ENCODE results near the gene PRKCE. TPM values are rescaled to one million over a fixed set of nuclear protein-coding genes. Genes with fewer than 3 reads are reported as not detected.

Gene PRKCE
- total and polyA plus RNA-seq, 7 donors = 3.0 to 22.8 (median 16.1) TPM

- H3K4me1 ChIP-seq = no peaks in the 10 kb centered on the region
- no peak overlapping the region for H3K27ac ChIP-seq
- no peaks in the 10 kb centered on the region for H3K36me3 ChIP-seq (ENCODE audit: insufficient read depth in 1 of 2, low read depth in 1 of 2)
- no peak for ATAC-seq
- no peak for TF ChIP-seq CTCF (IDR thresholded peaks at IDR 0.05)
- no peak for DNase-seq
- H3K27me3 ChIP-seq (ENCODE audit: insufficient read depth in 3 of 3, low read length in 2 of 3) = no peaks in the 10 kb centered on the region
- intact Hi-C loops (cut with DNase I) = no loop called here
- no peak overlapping the region for H3K4me3 ChIP-seq
- no peaks in the 10 kb centered on the region for H3K9me3 ChIP-seq
- 70 to 82% (median 77%) methylated on average over 4 of the region's 4 CpGs for WGBS, 3 donors
Observed at GRCh38 chr2:46193356-46193755, 541.9 kb downstream of the PRKCE start.

- DNase-seq = no peak
- H3K36me3 ChIP-seq (ENCODE audit: insufficient read depth in 1 of 2, low read depth in 1 of 2) = no peaks in the 10 kb centered on the region
- 87 to 90% (median 89%) methylated on average over 3 of the region's 3 CpGs for WGBS, 3 donors
- no peak for TF ChIP-seq CTCF (IDR thresholded peaks at IDR 0.05)
- no peaks in the 10 kb centered on the region for H3K9me3 ChIP-seq
- intact Hi-C loops (cut with DNase I) = no loop called here
- no peak for ATAC-seq
- H3K27me3 ChIP-seq (ENCODE audit: insufficient read depth in 3 of 3, low read length in 2 of 3) = no peaks in the 10 kb centered on the region
- H3K4me3 ChIP-seq = no peak overlapping the region
- H3K4me1 ChIP-seq = no peaks in the 10 kb centered on the region
- H3K27ac ChIP-seq = no peak overlapping the region
Observed at GRCh38 chr2:46193855-46194254, 542.4 kb downstream of the PRKCE start.

- Histone ChIP-seq H3K27me3 (ENCODE audit: insufficient read depth in 3 of 3, low read length in 2 of 3) (no peaks in the 10 kb centered on the region), H3K27ac (no peak overlapping the region), H3K4me3 (no peak overlapping the region), H3K4me1 (no peaks in the 10 kb centered on the region), H3K9me3 (no peaks in the 10 kb centered on the region), H3K36me3 (ENCODE audit: insufficient read depth in 1 of 2, low read depth in 1 of 2) (no peaks in the 10 kb centered on the region)
- DNase-seq (no peak), ATAC-seq (no peak)
- WGBS, 3 donors = 67 to 76% (median 74%) methylated on average over 2 of the region's 2 CpGs
- no peak for TF ChIP-seq CTCF (IDR thresholded peaks at IDR 0.05)
- intact Hi-C loops (cut with DNase I) = no loop called here
Observed at GRCh38 chr2:46194856-46195255, 543.4 kb downstream of the PRKCE start.

GRCh38 chr2:46195819-46196218, 544.3 kb downstream of the PRKCE start:
- no peaks in the 10 kb centered on the region for H3K9me3 ChIP-seq
- no peak overlapping the region for H3K4me3 ChIP-seq
- intact Hi-C loops (cut with DNase I) = no loop called here
- H3K4me1 ChIP-seq = no peaks in the 10 kb centered on the region
- ATAC-seq (no peak), DNase-seq (no peak)
- no peaks in the 10 kb centered on the region for H3K27me3 ChIP-seq (ENCODE audit: insufficient read depth in 3 of 3, low read length in 2 of 3)
- H3K36me3 ChIP-seq (ENCODE audit: insufficient read depth in 1 of 2, low read depth in 1 of 2) = no peaks in the 10 kb centered on the region
- H3K27ac ChIP-seq = no peak overlapping the region
- no peak for TF ChIP-seq CTCF (IDR thresholded peaks at IDR 0.05)
- WGBS, 3 donors = 77 to 86% (median 84%) methylated on average over 10 of the region's 10 CpGs

GRCh38 chr2:46196871-46197462, 545.5 kb downstream of the PRKCE start:
- no peaks in the 10 kb centered on the region for H3K4me1 ChIP-seq
- H3K9me3 ChIP-seq = no peaks in the 10 kb centered on the region
- 65 to 71% (median 70%) methylated on average over 5 of the region's 5 CpGs for WGBS, 3 donors
- no peak overlapping the region for H3K27ac ChIP-seq
- DNase-seq = no peak
- no peaks in the 10 kb centered on the region for H3K36me3 ChIP-seq (ENCODE audit: insufficient read depth in 1 of 2, low read depth in 1 of 2)
- H3K27me3 ChIP-seq (ENCODE audit: insufficient read depth in 3 of 3, low read length in 2 of 3) = no peaks in the 10 kb centered on the region
- TF ChIP-seq CTCF (IDR thresholded peaks at IDR 0.05) = no peak
- no peak overlapping the region for H3K4me3 ChIP-seq
- intact Hi-C loops (cut with DNase I) = no loop called here
- ATAC-seq = no peak

Measured in psoas muscle (tissue), 8 donors.